GM19025 (cell line): Measurements from ENCODE around the gene FHOD1.

ENCODE experiments used
- ATAC-seq: cut with Tn5 transposase; IDR thresholded peaks from one replicate; pipeline ENCODE4 v1.9.1; 2021; ENCODE audit warnings: mild to moderate bottlenecking, low read depth, moderate library complexity; ENCODE audit not compliant: unreplicated experiment

Gene FHOD1

GRCh38 chr16:67247192-67248072 lies at the start of gene FHOD1:
FHOD1 (minus strand) TSS chr16:67247481; CDS start chr16:67247410, 71 bp downstream.
- ATAC-seq = peak; percentile 41

GRCh38 chr16:67296420-67296819 lies 49.1 kb upstream of the FHOD1 start:
- no peak for ATAC-seq

GRCh38 chr16:67294938-67295361 lies 47.7 kb upstream of the FHOD1 start:
- ATAC-seq = no peak

GRCh38 chr16:67294171-67294757 lies 47.0 kb upstream of the FHOD1 start:
- no peak for ATAC-seq

GRCh38 chr16:67291461-67291860 lies 44.2 kb upstream of the FHOD1 start:
- no peak for ATAC-seq

- no peak for ATAC-seq
Measured at GRCh38 chr16:67287960-67288359, 40.7 kb upstream of the FHOD1 start.

GRCh38 chr16:67286441-67287235 lies 39.4 kb upstream of the FHOD1 start:
- no peak for ATAC-seq

GRCh38 chr16:67284699-67285646 lies 37.7 kb upstream of the FHOD1 start:
- ATAC-seq = no peak

GRCh38 chr16:67283826-67284555 lies 36.7 kb upstream of the FHOD1 start:
- no peak for ATAC-seq

- ATAC-seq = no peak
Measured at GRCh38 chr16:67283039-67283825, 36.0 kb upstream of the FHOD1 start.

- no peak for ATAC-seq
Measured at GRCh38 chr16:67282447-67282805, 35.1 kb upstream of the FHOD1 start.

- ATAC-seq = no peak
Measured at GRCh38 chr16:67281536-67282446, 34.5 kb upstream of the FHOD1 start.

- ATAC-seq = no peak
Measured at GRCh38 chr16:67280090-67281015, 33.1 kb upstream of the FHOD1 start.

GRCh38 chr16:67279296-67280089 lies 32.2 kb upstream of the FHOD1 start, which contains the start of gene PLEKHG4:
PLEKHG4 (plus strand) TSS chr16:67279532; CDS start chr16:67280045, 513 bp downstream.
- peak; percentile 88 for ATAC-seq

GRCh38 chr16:67278773-67279295 lies 31.6 kb upstream of the FHOD1 start:
- peak; percentile 31 for ATAC-seq
